SK-N-SH treated with all-trans-retinoic acid at 6 μM for 48 hours (cell line): ENCODE data around the gene HYI.

Experiments used
- ARNTL ChIP-seq: fragments of 450-650 bp; formaldehyde crosslinking; IDR thresholded peaks from 2 replicates; pipeline ENCODE4 v1.5.0; 2020; ENCODE audit warnings: low read depth, mild to moderate bottlenecking, moderate library complexity, borderline replicate concordance
- BACH2 ChIP-seq: fragments of 250-450 bp; sonication (Bioruptor Pico); IDR thresholded peaks from 2 replicates; pipeline ENCODE4 v1.9.0; 2021; ENCODE audit warnings: mild to moderate bottlenecking, borderline replicate concordance
- ESRRG ChIP-seq: fragments of 250-450 bp; sonication (Bioruptor Pico); IDR thresholded peaks from 2 replicates; pipeline ENCODE4 v1.6.1; 2021; ENCODE audit warnings: mild to moderate bottlenecking
- ISL1 ChIP-seq: fragments of 250-450 bp; sonication (Bioruptor Pico); IDR thresholded peaks from 2 replicates; pipeline ENCODE4 v2.1.2; 2022; ENCODE audit warnings: mild to moderate bottlenecking, moderate library complexity
- PATZ1 ChIP-seq: fragments of 250-450 bp; sonication (Bioruptor Pico); IDR thresholded peaks from 2 replicates; pipeline ENCODE4 v1.8.0; 2020; ENCODE audit warnings: mild to moderate bottlenecking, moderate library complexity, borderline replicate concordance
- RARB ChIP-seq: fragments of 250-450 bp; sonication (Bioruptor Pico); IDR thresholded peaks from 2 replicates; pipeline ENCODE4 v1.8.0; 2021; ENCODE audit warnings: mild to moderate bottlenecking, moderate library complexity
- ZFP3 ChIP-seq: fragments of 250-450 bp; sonication (Bioruptor Pico); IDR thresholded peaks from 2 replicates; pipeline ENCODE4 v1.5.0; 2020; ENCODE audit warnings: mild to moderate bottlenecking, moderate library complexity
- ZFP30 ChIP-seq: fragments of 450-650 bp; formaldehyde crosslinking; IDR thresholded peaks from 2 replicates; pipeline ENCODE4 v1.5.0; 2022; ENCODE audit warnings: mild to moderate bottlenecking, moderate library complexity
- ZNF565 ChIP-seq: fragments of 450-650 bp; formaldehyde crosslinking; conservative IDR thresholded peaks from 2 replicates; pipeline ENCODE4 v1.5.0; 2020; ENCODE audit warnings: low read depth, mild to moderate bottlenecking, moderate library complexity
- ZNF8 ChIP-seq: fragments of 450-650 bp; formaldehyde crosslinking; IDR thresholded peaks from 2 replicates; pipeline ENCODE4 v1.5.0; 2020; ENCODE audit warnings: mild to moderate bottlenecking, moderate library complexity
- TF ChIP-seq, protein P1 (sequence below): fragments of 250-450 bp; sonication (Bioruptor Pico); IDR thresholded peaks from 2 replicates; pipeline ENCODE4 v1.5.1; 2021; ENCODE audit warnings: mild to moderate bottlenecking, moderate library complexity

GRCh38 chr1:43446881-43447835, 6.6 kb downstream of the HYI start:
- TF ChIP-seq ZFP30 (CRISPR knock-in tag) (no peak), RARB (CRISPR knock-in tag) (no peak), ISL1 (CRISPR knock-in tag) (no peak), BACH2 (CRISPR knock-in tag) (no peak), ARNTL (CRISPR knock-in tag) (no peak), ZNF8 (no peak), PATZ1 (CRISPR knock-in tag) (no peak), ESRRG (no peak), ZNF565 (CRISPR knock-in tag) (no peak), ZFP3 (no peak)
- TF ChIP-seq, protein P1, sequence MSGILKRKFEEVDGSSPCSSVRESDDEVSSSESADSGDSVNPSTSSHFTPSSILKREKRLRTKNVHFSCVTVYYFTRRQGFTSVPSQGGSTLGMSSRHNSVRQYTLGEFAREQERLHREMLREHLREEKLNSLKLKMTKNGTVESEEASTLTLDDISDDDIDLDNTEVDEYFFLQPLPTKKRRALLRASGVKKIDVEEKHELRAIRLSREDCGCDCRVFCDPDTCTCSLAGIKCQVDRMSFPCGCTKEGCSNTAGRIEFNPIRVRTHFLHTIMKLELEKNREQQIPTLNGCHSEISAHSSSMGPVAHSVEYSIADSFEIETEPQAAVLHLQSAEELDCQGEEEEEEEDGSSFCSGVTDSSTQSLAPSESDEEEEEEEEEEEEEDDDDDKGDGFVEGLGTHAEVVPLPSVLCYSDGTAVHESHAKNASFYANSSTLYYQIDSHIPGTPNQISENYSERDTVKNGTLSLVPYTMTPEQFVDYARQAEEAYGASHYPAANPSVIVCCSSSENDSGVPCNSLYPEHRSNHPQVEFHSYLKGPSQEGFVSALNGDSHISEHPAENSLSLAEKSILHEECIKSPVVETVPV (CRISPR knock-in tag) = no peak
